ENCODE data around the gene SIGLEC14. TPM values are rescaled to one million over a fixed set of nuclear protein-coding genes. Genes with fewer than 3 reads are reported as not detected.
"Not testable (repeated sequence)": the region's sequence is repeated elsewhere in the genome, so short reads cannot be mapped to it uniquely, and the experiment has no call there.

Gene SIGLEC14
- total RNA-seq, 1 experiment from 2014 or later = not detected

- Histone ChIP-seq H3K9me3 (no peaks in the 10 kb centered on the region; the same call in 1 of the 2 replicates), H3K4me3 (no peak overlapping the region), H3K27me3 (no peaks in the 10 kb centered on the region), H3K36me3 (peaks cover 4% of the 10 kb centered on the region)
- DNase-seq = no peak
Measured at GRCh38 chr19:51686171-51686570, 39.5 kb upstream of the SIGLEC14 start.

DNA sequence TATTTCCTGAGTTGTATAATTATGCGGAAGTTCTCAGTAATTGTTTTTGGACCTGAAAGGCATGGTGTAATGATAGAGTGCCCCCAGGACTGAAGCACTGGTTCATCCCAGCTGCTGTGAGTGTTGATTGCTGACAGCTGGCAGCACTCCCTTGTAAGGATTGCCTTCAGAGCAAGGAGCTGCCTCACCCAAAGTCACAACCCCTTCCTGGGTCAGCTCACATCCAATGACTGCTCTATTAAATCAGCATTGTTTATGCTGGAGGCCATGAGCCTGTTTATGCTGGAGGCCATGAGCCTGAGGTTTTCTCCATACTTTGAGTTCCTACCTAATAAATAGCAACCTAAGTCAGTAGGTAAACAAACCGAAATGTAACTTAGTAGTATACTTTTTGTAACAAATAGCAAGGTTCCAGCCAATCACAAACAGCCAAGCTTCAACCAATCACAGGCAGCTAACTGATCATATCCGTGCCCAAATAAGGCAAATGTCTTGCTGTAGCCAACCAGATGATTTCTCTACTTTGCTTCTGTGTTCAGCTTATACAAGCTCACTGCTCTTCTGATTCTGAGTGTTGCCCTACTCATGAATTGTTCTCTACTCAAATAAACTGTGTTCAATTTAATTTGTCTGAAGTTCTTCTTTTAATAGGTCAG lies 34.8 kb upstream of the SIGLEC14 start:
- no peak overlapping the region for H3K4me3 ChIP-seq
- no peak for DNase-seq
- peaks cover 3% of the 10 kb centered on the region; the same call in 1 of the 2 replicates for H3K9me3 ChIP-seq
- H3K27me3 ChIP-seq = no peaks in the 10 kb centered on the region; the same call in 1 of the 2 replicates
- H3K36me3 ChIP-seq = no peaks in the 10 kb centered on the region

DNA sequence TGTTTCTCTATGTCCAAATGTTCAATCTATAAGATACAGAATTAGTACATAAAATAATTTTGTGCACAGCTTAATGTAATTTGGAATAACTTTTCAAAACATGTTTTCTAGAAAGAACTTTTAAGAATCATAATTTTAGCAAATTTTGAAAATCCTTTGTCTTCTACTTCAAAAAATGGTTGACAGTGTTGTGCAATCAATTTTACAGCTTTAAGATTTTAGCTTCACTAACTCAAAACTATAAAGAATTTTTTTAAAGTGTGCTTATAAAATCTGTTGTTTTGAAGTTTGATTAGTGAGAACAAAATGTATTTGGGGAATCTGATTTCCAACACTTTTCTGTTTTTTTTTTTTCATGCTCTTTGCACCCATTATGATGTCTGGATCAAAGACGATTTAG lies 33.8 kb upstream of the SIGLEC14 start:
- DNase-seq = no peak
- peaks cover 3% of the 10 kb centered on the region; the same call in 1 of the 2 replicates for H3K9me3 ChIP-seq
- H3K27me3 ChIP-seq = no peaks in the 10 kb centered on the region; the same call in 1 of the 2 replicates
- H3K36me3 ChIP-seq = no peaks in the 10 kb centered on the region
- no peak overlapping the region for H3K4me3 ChIP-seq

GRCh38 chr19:51676566-51677083 lies 30.0 kb upstream of the SIGLEC14 start:
- 0 out of 2 replicates have a peak, but pooled peaks cover 3% of the 10 kb centered on the region for H3K9me3 ChIP-seq
- no peaks in the 10 kb centered on the region for H3K36me3 ChIP-seq
- no peak overlapping the region for H3K4me3 ChIP-seq
- H3K27me3 ChIP-seq = no peaks in the 10 kb centered on the region; the same call in none of the 2 replicates
- no peak for DNase-seq

GRCh38 chr19:51675911-51676565 lies 29.4 kb upstream of the SIGLEC14 start:
- not testable (repeated sequence) for H3K9me3 ChIP-seq, DNase-seq, H3K27me3 ChIP-seq, H3K4me3 ChIP-seq, H3K36me3 ChIP-seq

- DNase-seq = no peak
- peaks cover 3% of the 10 kb centered on the region for H3K27me3 ChIP-seq
- H3K4me3 ChIP-seq = no peak overlapping the region
- H3K36me3 ChIP-seq = no peaks in the 10 kb centered on the region
- H3K9me3 ChIP-seq = no peaks in the 10 kb centered on the region; the same call in 1 of the 2 replicates
Measured at GRCh38 chr19:51668216-51668615, 21.6 kb upstream of the SIGLEC14 start.

GRCh38 chr19:51664997-51665396 lies 18.4 kb upstream of the SIGLEC14 start:
- H3K4me3 ChIP-seq = no peak overlapping the region
- DNase-seq = no peak
- H3K36me3 ChIP-seq = no peaks in the 10 kb centered on the region

GRCh38 chr19:51664131-51664530 lies 17.5 kb upstream of the SIGLEC14 start:
- no peak for DNase-seq
- H3K27me3 ChIP-seq = peaks cover 9% of the 10 kb centered on the region; the same call in 1 of the 2 replicates

More at GRCh38 chr19:51664997-51665396, 18.4 kb upstream of the SIGLEC14 start:
- no peaks in the 10 kb centered on the region; the same call in 1 of the 2 replicates for H3K9me3 ChIP-seq
- peaks cover 8% of the 10 kb centered on the region; the same call in 1 of the 2 replicates for H3K27me3 ChIP-seq

DNA sequence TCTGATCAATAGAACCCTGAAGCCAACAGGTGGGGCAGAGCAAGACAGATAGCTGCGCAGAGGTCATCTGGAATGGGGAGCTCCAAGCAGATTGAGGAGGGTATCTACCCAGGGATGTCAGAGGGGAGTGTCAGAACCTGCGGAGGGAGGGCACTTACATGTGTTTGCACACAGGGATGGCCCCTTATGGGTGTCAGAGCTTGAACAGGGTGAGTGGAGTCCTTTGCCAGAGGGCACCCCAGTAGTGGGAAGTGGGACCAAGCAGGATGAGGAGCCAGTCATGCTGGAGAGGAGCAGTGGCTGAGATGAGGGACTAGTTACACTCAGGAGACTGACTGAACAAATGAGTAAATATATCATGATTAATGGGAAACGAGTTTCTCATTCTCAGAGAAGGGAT lies 17.0 kb upstream of the SIGLEC14 start:
- Histone ChIP-seq H3K36me3 (no peaks in the 10 kb centered on the region), H3K27me3 (peaks cover 9% of the 10 kb centered on the region; the same call in 1 of the 2 replicates), H3K9me3 (no peaks in the 10 kb centered on the region; the same call in 1 of the 2 replicates), H3K4me3 (no peak overlapping the region)
- no peak for DNase-seq

More at GRCh38 chr19:51664131-51664530, 17.5 kb upstream of the SIGLEC14 start:
- Histone ChIP-seq H3K9me3 (no peaks in the 10 kb centered on the region; the same call in 1 of the 2 replicates), H3K36me3 (no peaks in the 10 kb centered on the region), H3K4me3 (no peak overlapping the region)

- Histone ChIP-seq H3K4me3 (no peak overlapping the region), H3K36me3 (no peaks in the 10 kb centered on the region), H3K27me3 (peaks cover 11% of the 10 kb centered on the region; the same call in 1 of the 2 replicates), H3K9me3 (no peaks in the 10 kb centered on the region; the same call in 1 of the 2 replicates)
- peak; percentile 50 for DNase-seq
Measured at GRCh38 chr19:51660975-51661600, 14.5 kb upstream of the SIGLEC14 start.

DNA sequence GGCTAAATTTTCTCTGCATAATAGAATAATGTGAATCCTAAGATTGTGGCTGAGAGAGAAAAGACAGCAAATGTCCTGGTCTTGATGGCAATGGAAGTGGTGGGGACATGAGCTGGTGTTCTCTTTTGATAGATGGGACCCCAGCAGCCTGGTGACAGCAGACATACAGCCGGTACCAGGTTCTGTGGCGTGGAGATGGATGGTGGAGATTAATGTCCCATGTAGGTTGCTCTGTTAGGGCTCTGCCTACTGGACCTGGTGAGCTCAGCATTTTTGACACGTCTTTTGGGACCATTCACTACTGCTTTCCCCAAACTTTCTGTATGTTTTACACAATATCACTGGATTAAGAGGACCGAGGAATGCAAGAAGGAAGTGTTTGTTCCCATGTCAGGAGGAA lies 8.2 kb upstream of the SIGLEC14 start:
- no peaks in the 10 kb centered on the region for H3K36me3 ChIP-seq
- no peak for DNase-seq
- no peak overlapping the region for H3K4me3 ChIP-seq
- H3K27me3 ChIP-seq = peaks cover 8% of the 10 kb centered on the region; the same call in 1 of the 2 replicates
- no peaks in the 10 kb centered on the region for H3K9me3 ChIP-seq

GRCh38 chr19:51653162-51653561 lies 6.5 kb upstream of the SIGLEC14 start:
- DNase-seq = no peak
- no peak overlapping the region for H3K4me3 ChIP-seq
- no peaks in the 10 kb centered on the region for H3K36me3 ChIP-seq
- H3K9me3 ChIP-seq = no peaks in the 10 kb centered on the region
- H3K27me3 ChIP-seq = peaks cover 14% of the 10 kb centered on the region

DNA sequence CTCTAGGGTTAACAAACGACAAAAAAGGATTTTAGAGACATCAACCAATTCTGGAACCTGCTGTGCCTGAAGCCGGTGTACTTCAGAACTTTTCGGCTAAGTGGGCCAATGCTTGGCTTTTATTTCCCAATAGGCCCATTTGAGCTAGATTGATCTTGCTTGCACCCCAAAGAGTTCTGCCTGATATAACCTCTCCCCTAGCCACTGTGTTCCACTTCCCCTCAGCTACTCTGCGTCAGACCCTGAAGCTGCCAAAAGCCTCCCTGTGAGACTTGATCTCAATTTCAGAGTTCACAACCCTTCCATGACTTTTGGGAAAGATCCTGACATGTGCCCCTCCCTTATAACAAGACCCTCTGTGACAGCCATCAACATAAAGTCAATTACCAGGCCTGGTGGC lies 5.6 kb upstream of the SIGLEC14 start:
- Histone ChIP-seq H3K9me3 (no peaks in the 10 kb centered on the region), H3K4me3 (no peak overlapping the region)
- no peak for DNase-seq

DNA sequence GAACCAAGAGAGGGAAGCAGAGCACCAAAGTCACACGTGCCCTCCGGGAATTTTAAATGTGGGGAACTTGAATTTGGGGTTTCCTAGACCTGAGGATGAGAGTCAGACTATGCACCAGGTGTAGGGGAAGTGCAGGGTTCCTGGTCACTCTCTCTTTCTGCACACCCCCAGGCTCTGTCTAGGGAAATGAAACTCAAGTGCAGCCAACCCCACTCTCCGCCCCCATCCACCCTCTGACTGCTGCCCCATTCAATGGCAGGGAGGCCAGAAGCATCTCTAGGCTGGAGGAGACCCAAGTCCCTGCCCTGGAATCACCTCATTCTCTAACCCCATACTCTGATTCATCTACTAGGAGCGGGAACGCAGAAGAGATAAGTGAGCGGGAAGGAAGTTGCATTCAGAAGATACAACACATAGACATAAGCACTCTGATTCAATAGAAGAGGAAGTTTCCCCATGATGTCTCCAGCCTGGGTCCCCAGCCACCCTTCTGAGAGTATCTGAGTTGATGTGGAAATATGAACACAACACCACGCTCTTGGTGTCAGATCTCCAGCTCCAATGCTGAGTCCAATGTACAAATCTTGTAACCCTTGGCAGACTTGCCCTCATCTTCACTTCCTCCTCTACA lies 4.7 kb upstream of the SIGLEC14 start:
- Histone ChIP-seq H3K36me3 (no peaks in the 10 kb centered on the region), H3K9me3 (no peaks in the 10 kb centered on the region), H3K4me3 (no peak overlapping the region), H3K27me3 (peaks cover 12% of the 10 kb centered on the region)
- DNase-seq = no peak

More for the DNA sequence above, 5.6 kb upstream of the SIGLEC14 start:
- H3K27me3 ChIP-seq = peaks cover 13% of the 10 kb centered on the region
- H3K36me3 ChIP-seq = no peaks in the 10 kb centered on the region

GRCh38 chr19:51647318-51647717 lies 693 bp upstream of the SIGLEC14 start:
- no peak for DNase-seq
- Histone ChIP-seq H3K4me3 (no peak overlapping the region), H3K36me3 (no peaks in the 10 kb centered on the region), H3K9me3 (no peaks in the 10 kb centered on the region), H3K27me3 (peaks cover 6% of the 10 kb centered on the region)

- no peak for DNase-seq
Measured at GRCh38 chr19:51644636-51645271, 1.9 kb downstream of the SIGLEC14 start.

More at GRCh38 chr19:51644636-51645271, 1.9 kb downstream of the SIGLEC14 start:
- Histone ChIP-seq H3K4me3 (no peak overlapping the region), H3K27me3 (peaks cover 6% of the 10 kb centered on the region), H3K36me3 (no peaks in the 10 kb centered on the region), H3K9me3 (no peaks in the 10 kb centered on the region)

Data from MG63 (cell line).